ENCODE data around the gene TMEM243.

DNA sequence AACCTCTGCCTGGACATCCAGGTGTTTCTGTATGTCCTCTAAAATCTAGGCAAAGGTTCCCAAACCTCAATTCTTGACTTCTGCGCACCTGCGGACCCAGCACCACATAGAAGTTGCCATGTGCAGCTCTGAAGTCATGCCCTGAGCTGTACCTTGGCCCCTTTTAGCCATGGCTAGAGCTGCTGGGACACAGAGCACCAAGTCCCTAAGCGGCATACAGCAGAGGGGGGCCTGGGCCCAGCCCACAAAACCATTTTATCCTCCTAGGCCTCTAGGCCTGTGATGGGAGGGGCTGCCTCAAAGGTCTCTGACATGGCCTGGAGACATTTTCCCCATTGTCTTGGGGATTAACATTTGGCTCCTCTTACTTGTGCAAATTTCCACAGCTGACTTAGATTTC, 14.6 kb downstream of the TMEM243 start:
- no peak for TF ChIP-seq POLR2A (IDR thresholded peaks at IDR 0.05)
- TF ChIP-seq, protein P1, sequence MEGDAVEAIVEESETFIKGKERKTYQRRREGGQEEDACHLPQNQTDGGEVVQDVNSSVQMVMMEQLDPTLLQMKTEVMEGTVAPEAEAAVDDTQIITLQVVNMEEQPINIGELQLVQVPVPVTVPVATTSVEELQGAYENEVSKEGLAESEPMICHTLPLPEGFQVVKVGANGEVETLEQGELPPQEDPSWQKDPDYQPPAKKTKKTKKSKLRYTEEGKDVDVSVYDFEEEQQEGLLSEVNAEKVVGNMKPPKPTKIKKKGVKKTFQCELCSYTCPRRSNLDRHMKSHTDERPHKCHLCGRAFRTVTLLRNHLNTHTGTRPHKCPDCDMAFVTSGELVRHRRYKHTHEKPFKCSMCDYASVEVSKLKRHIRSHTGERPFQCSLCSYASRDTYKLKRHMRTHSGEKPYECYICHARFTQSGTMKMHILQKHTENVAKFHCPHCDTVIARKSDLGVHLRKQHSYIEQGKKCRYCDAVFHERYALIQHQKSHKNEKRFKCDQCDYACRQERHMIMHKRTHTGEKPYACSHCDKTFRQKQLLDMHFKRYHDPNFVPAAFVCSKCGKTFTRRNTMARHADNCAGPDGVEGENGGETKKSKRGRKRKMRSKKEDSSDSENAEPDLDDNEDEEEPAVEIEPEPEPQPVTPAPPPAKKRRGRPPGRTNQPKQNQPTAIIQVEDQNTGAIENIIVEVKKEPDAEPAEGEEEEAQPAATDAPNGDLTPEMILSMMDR (IDR thresholded peaks at IDR 0.05), result no peak

Measured in uterus (tissue), 2 donors.